Smooth muscle cell of the umbilical artery (primary cell): ENCODE measurements around the gene RAP1GAP. TPM values are rescaled to one million over a fixed set of nuclear protein-coding genes. Genes with fewer than 3 reads are reported as not detected.

ENCODE experiments used
- total RNA-seq: library from RNA; depleted of rRNA; stranded (reverse); fragments of >200 nt; gene quantifications from 2 replicates; pipeline ENCODE4 v1.2.3, GENCODE V29; 2014

RAP1GAP gene
- 0.09 and 0.89 TPM in 2 replicates for total RNA-seq

GRCh38 chr1:21669258-21670058, at the start of gene RAP1GAP:
Gene RAP1GAP (minus strand): TSS chr1:21669357. CDS start chr1:21620032, 49,325 bp downstream.

Other genes starting within 250 kb of the RAP1GAP start
- 24.9 and 33.3 TPM in 2 replicates for gene NBPF3, start 229.2 kb downstream of the RAP1GAP start, total RNA-seq
- 0.30 and 2.7 TPM in 2 replicates for gene ALPL, start 159.9 kb downstream of the RAP1GAP start, total RNA-seq
- 46.6 and 89.2 TPM in 2 replicates for gene USP48, start 113.8 kb upstream of the RAP1GAP start, total RNA-seq
- under 0.01 and 0.05 TPM in 2 replicates for gene LDLRAD2, start 142.9 kb upstream of the RAP1GAP start, total RNA-seq